ENCODE measurements around the gene R3HDM2. TPM values are rescaled to one million over a fixed set of nuclear protein-coding genes. Genes with fewer than 3 reads are reported as not detected.
"Not testable (repeated sequence)": the region's sequence is repeated elsewhere in the genome, so short reads cannot be mapped to it uniquely, and the experiment has no call there.

The R3HDM2 gene
- total and polyA plus RNA-seq, 4 donors: 7.4 to 28.9 (median 15.1) TPM

DNA sequence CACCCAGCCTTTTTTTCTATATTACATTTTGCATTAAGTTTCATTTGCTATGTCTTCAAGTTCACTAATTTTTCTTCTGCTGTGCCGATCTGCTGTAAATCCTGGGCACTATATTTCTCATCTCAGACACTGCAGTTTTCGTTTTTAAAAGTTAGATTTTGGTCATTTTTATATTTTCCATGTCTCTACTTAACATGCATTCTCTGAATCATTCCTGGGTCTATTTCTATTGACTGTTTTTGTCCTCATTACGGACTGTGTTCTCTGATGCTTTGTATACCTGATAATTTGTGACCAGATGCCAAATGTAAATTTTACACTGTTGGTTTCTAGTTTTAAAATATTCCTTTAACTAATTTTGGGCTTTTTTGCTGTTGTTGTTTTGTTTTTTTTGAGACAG lies 64.5 kb downstream of the R3HDM2 start:
- Histone ChIP-seq H3K9ac (ENCODE audit: low read depth in 1 of 2, low read length in 2 of 2) (no peak overlapping the region), H3K27me3 (ENCODE audit: control insufficient read depth in 4 of 4, insufficient read depth in 4 of 4, low read length in 3 of 4) (no peaks in the 10 kb centered on the region), H3K4me3 (ENCODE audit: low read depth in 1 of 3, low read length in 3 of 3) (no peak overlapping the region), H3K4me1 (ENCODE audit: control insufficient read depth in 4 of 4, insufficient read depth in 4 of 4, low read length in 3 of 4) (peaks cover 3 to 12% (median 8%) of the 10 kb centered on the region in 4 donors), H3K36me3 (ENCODE audit: control insufficient read depth in 4 of 4, insufficient read depth in 3 of 4, low read depth in 1 of 4, low read length in 3 of 4) (peaks cover 0 to 6% (median 2%) of the 10 kb centered on the region in 4 donors), H3K9me3 (ENCODE audit: control insufficient read depth in 4 of 4, low read length in 3 of 4) (no peaks in the 10 kb centered on the region), H3K27ac (ENCODE audit: low read depth in 1 of 2, low read length in 2 of 2) (no peak overlapping the region)
- no peak for DNase-seq (ENCODE audit: low spot score)
- WGBS: over 99% methylated on average over 3 of the region's 3 CpGs
- TF ChIP-seq, protein P1, sequence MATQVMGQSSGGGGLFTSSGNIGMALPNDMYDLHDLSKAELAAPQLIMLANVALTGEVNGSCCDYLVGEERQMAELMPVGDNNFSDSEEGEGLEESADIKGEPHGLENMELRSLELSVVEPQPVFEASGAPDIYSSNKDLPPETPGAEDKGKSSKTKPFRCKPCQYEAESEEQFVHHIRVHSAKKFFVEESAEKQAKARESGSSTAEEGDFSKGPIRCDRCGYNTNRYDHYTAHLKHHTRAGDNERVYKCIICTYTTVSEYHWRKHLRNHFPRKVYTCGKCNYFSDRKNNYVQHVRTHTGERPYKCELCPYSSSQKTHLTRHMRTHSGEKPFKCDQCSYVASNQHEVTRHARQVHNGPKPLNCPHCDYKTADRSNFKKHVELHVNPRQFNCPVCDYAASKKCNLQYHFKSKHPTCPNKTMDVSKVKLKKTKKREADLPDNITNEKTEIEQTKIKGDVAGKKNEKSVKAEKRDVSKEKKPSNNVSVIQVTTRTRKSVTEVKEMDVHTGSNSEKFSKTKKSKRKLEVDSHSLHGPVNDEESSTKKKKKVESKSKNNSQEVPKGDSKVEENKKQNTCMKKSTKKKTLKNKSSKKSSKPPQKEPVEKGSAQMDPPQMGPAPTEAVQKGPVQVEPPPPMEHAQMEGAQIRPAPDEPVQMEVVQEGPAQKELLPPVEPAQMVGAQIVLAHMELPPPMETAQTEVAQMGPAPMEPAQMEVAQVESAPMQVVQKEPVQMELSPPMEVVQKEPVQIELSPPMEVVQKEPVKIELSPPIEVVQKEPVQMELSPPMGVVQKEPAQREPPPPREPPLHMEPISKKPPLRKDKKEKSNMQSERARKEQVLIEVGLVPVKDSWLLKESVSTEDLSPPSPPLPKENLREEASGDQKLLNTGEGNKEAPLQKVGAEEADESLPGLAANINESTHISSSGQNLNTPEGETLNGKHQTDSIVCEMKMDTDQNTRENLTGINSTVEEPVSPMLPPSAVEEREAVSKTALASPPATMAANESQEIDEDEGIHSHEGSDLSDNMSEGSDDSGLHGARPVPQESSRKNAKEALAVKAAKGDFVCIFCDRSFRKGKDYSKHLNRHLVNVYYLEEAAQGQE (IDR thresholded peaks at IDR 0.05): no peak
- TF ChIP-seq, protein P2, sequence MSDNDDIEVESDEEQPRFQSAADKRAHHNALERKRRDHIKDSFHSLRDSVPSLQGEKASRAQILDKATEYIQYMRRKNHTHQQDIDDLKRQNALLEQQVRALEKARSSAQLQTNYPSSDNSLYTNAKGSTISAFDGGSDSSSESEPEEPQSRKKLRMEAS (IDR thresholded peaks at IDR 0.05): no peak
- TF ChIP-seq, protein P3, sequence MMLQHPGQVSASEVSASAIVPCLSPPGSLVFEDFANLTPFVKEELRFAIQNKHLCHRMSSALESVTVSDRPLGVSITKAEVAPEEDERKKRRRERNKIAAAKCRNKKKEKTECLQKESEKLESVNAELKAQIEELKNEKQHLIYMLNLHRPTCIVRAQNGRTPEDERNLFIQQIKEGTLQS (IDR thresholded peaks at IDR 0.05): no peak
- TF ChIP-seq, protein P4, sequence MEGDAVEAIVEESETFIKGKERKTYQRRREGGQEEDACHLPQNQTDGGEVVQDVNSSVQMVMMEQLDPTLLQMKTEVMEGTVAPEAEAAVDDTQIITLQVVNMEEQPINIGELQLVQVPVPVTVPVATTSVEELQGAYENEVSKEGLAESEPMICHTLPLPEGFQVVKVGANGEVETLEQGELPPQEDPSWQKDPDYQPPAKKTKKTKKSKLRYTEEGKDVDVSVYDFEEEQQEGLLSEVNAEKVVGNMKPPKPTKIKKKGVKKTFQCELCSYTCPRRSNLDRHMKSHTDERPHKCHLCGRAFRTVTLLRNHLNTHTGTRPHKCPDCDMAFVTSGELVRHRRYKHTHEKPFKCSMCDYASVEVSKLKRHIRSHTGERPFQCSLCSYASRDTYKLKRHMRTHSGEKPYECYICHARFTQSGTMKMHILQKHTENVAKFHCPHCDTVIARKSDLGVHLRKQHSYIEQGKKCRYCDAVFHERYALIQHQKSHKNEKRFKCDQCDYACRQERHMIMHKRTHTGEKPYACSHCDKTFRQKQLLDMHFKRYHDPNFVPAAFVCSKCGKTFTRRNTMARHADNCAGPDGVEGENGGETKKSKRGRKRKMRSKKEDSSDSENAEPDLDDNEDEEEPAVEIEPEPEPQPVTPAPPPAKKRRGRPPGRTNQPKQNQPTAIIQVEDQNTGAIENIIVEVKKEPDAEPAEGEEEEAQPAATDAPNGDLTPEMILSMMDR (IDR thresholded peaks at IDR 0.05; ENCODE audit: low read depth, low read length, missing input control): no peak

DNA sequence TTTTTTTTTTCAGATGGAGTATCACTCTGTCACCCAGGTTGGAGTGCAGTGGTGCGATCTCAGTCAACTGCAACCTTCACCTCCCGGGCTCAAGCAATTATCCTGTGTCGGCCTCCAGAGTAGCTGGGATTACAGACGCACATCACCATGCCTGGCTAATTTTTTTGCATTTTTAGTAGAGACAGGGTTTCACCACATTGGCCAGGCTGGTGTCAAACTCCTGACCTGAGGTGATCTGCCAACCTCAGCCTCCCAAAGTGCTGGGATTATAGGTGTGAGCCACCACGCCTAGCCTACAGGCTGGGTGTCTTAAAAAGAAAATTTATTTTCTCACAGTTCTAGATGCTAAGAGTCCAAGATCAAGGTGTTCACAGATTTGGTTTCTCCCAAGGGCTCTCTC lies 66.7 kb downstream of the R3HDM2 start:
- not testable (repeated sequence) for H3K9me3 ChIP-seq (ENCODE audit: control insufficient read depth in 4 of 4, low read length in 3 of 4); H3K9ac ChIP-seq (ENCODE audit: low read depth in 1 of 2, low read length in 2 of 2); H3K27ac ChIP-seq (ENCODE audit: low read depth in 1 of 2, low read length in 2 of 2); H3K27me3 ChIP-seq (ENCODE audit: control insufficient read depth in 4 of 4, insufficient read depth in 4 of 4, low read length in 3 of 4); DNase-seq (ENCODE audit: low spot score); H3K36me3 ChIP-seq (ENCODE audit: control insufficient read depth in 4 of 4, insufficient read depth in 3 of 4, low read depth in 1 of 4, low read length in 3 of 4); H3K4me3 ChIP-seq (ENCODE audit: low read depth in 1 of 3, low read length in 3 of 3)
- WGBS: 97% methylated on average over 5 of the region's 5 CpGs
- peaks cover 4 to 11% (median 8%) of the 10 kb centered on the region in 4 donors for H3K4me1 ChIP-seq (ENCODE audit: control insufficient read depth in 4 of 4, insufficient read depth in 4 of 4, low read length in 3 of 4)

DNA sequence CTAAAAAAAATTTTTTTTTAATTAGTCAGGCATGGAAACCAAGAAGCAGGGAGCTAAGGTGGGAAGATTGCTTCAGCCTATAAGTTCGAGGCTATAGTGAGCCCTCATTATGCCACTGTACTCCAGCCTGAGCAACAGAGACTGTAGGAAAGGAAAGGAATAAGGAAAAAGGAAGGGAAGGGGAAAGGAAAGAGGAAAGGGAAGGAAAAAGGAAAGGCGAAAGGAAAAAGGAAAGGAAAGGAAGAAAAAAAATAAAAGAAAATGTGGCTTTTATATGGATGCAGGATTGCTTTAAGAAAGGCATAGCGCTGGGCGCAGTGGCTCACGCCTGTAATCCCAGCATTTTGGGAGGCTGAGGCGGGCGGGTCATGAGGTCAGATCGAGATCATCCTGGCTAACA lies 70.4 kb downstream of the R3HDM2 start:
- no peak for DNase-seq (ENCODE audit: low spot score)
- H3K36me3 ChIP-seq (ENCODE audit: control insufficient read depth in 4 of 4, insufficient read depth in 3 of 4, low read depth in 1 of 4, low read length in 3 of 4): peaks cover 0 to 11% (median under 1%) of the 10 kb centered on the region in 4 donors
- no peak overlapping the region for H3K9ac ChIP-seq (ENCODE audit: low read depth in 1 of 2, low read length in 2 of 2)
- WGBS: 99% methylated on average over 8 of the region's 8 CpGs
- peaks cover 0 to 1% (median 0%) of the 10 kb centered on the region in 4 donors for H3K4me1 ChIP-seq (ENCODE audit: control insufficient read depth in 4 of 4, insufficient read depth in 4 of 4, low read length in 3 of 4)
- H3K27me3 ChIP-seq (ENCODE audit: control insufficient read depth in 4 of 4, insufficient read depth in 4 of 4, low read length in 3 of 4): no peaks in the 10 kb centered on the region
- H3K4me3 ChIP-seq (ENCODE audit: low read depth in 1 of 3, low read length in 3 of 3): no peak overlapping the region
- H3K9me3 ChIP-seq (ENCODE audit: control insufficient read depth in 4 of 4, low read length in 3 of 4): no peaks in the 10 kb centered on the region
- no peak overlapping the region for H3K27ac ChIP-seq (ENCODE audit: low read depth in 1 of 2, low read length in 2 of 2)
- TF ChIP-seq GABPA (IDR thresholded peaks at IDR 0.05 in 1 of 2, conservative IDR thresholded peaks at IDR 0.05 in 1 of 2) (no peak), FOXA1 (IDR thresholded peaks at IDR 0.05) (no peak), TAF1 (conservative IDR thresholded peaks at IDR 0.05) (no peak), RXRA (IDR thresholded peaks at IDR 0.05) (no peak), HNF4G (IDR thresholded peaks at IDR 0.05) (no peak), SP1 (IDR thresholded peaks at IDR 0.05) (no peak), RAD21 (IDR thresholded peaks at IDR 0.05) (no peak), HNF4A (conservative IDR thresholded peaks at IDR 0.05) (no peak)

Data from liver (tissue), 9 donors.